A549 (cell line): ENCODE data around the gene CDC40. TPM values are rescaled to one million over a fixed set of nuclear protein-coding genes. Genes with fewer than 3 reads are reported as not detected.

Source experiments
- ATAC-seq, 2 experiments: fragments of 200-7000 bp in 1 of 2; fragments of >200 bp in 1 of 2; cut with Nextera tagmentation in 1 of 2; cut with Tn5 transposase in 1 of 2; 3 replicates each; pipeline versions ENCODE4 v1.8.0 to v1.9.1; 2018 to 2020; ENCODE audit warnings: mild to moderate bottlenecking in 1 of 2, moderate library complexity in 1 of 2
- CTCF ChIA-PET: fragments of 300-600 bp; sonication (Branson Sonifier 250); formaldehyde crosslinking; extraction: SDS; loops from one replicate; lab custom pipeline; 2021; ENCODE audit warnings: antibody characterized with exemption, inconsistent platforms; lab: Yijun Ruan, JAX
- POLR2A ChIA-PET: fragments of 350-600 bp; formaldehyde crosslinking; extraction: SDS; loops from one replicate; lab custom pipeline; 2021; ENCODE audit warnings: antibody characterized with exemption, inconsistent platforms; lab: Yijun Ruan, JAX
- DNase-seq, 2 experiments: peaks; one replicate each; pipeline versions ENCODE4 v3.0.0 to v3.0.0-alpha.2; 2011 to 2016; ENCODE audit warnings: low read depth in 1 of 2, low spot score in 1 of 2
- FAIRE-seq: peaks from 2 replicates; lab custom pipeline; 2011; peaks lifted over from hg19 to GRCh38; lab: Jason Lieb, UNC
- H3K27ac ChIP-seq, 2 experiments: fragments of >200 bp; sonication (Bioruptor Twin); formaldehyde crosslinking; 3 replicates each; pipeline ENCODE4 v1.5.1; 2016 to 2017
- H3K4me1 ChIP-seq: fragments of >200 bp; sonication (Bioruptor Twin); formaldehyde crosslinking; 3 replicates; pipeline ENCODE4 v1.6.1; 2016
- H3K4me2 ChIP-seq: fragments of >200 bp; sonication (Bioruptor Twin); formaldehyde crosslinking; 3 replicates; pipeline ENCODE4 v1.6.1; 2016
- H3K4me3 ChIP-seq: fragments of >200 bp; sonication (Bioruptor Twin); formaldehyde crosslinking; 3 replicates; pipeline ENCODE4 v1.5.1; 2016
- H3K9me3 ChIP-seq: fragments of >200 bp; sonication (Bioruptor Twin); formaldehyde crosslinking; 3 replicates; pipeline ENCODE4 v1.6.1; 2016
- BCL3 ChIP-seq: fragments of >200 bp; sonication (Bioruptor Twin); formaldehyde crosslinking; IDR thresholded peaks from 3 replicates; pipeline ENCODE4 v1.6.1; 2016
- CBX2 ChIP-seq: fragments of 200-600 bp; sonication (generic); IDR thresholded peaks from 2 replicates; pipeline ENCODE4 v1.6.1; 2016; ENCODE audit warnings: low read depth, mild to moderate bottlenecking, borderline replicate concordance
- CBX8 ChIP-seq: fragments of 200-600 bp; sonication (generic); IDR thresholded peaks from 2 replicates; pipeline ENCODE4 v1.6.1; 2016
- CHD4 ChIP-seq: fragments of 200-600 bp; sonication (generic); IDR thresholded peaks from 2 replicates; pipeline ENCODE4 v1.6.1; 2016; ENCODE audit warnings: antibody characterized with exemption, mild to moderate bottlenecking, borderline replicate concordance
- CTCF ChIP-seq: fragments of >200 bp; sonication (Bioruptor Twin); formaldehyde crosslinking; IDR thresholded peaks from 3 replicates; pipeline ENCODE4 v1.5.1; 2016
- EHF ChIP-seq: fragments of 250-450 bp; sonication (Bioruptor Pico); IDR thresholded peaks from 2 replicates; pipeline ENCODE4 v1.5.0; 2020; ENCODE audit warnings: mild to moderate bottlenecking
- HES2 ChIP-seq: fragments of >200 bp; sonication (Bioruptor Twin); formaldehyde crosslinking; IDR thresholded peaks from 2 replicates; pipeline ENCODE4 v1.6.1; 2016
- HEYL ChIP-seq: fragments of 250-450 bp; sonication (Bioruptor Pico); IDR thresholded peaks from 2 replicates; pipeline ENCODE4 v1.8.0; 2021; ENCODE audit warnings: mild to moderate bottlenecking, moderate library complexity
- HOXA7 ChIP-seq: fragments of 250-450 bp; sonication (Bioruptor Pico); IDR thresholded peaks from 2 replicates; pipeline ENCODE4 v1.5.0; 2020; ENCODE audit warnings: mild to moderate bottlenecking, moderate library complexity
- HOXB13 ChIP-seq: fragments of 250-450 bp; sonication (Bioruptor Pico); IDR thresholded peaks from 2 replicates; pipeline ENCODE4 v1.5.0; 2020; ENCODE audit warnings: low read depth, mild to moderate bottlenecking, moderate library complexity
- HOXB5 ChIP-seq: fragments of 250-450 bp; sonication (Bioruptor Pico); IDR thresholded peaks from 2 replicates; pipeline ENCODE4 v1.5.0; 2020; ENCODE audit warnings: mild to moderate bottlenecking, moderate library complexity
- JUN ChIP-seq, 2 experiments: fragments of >200 bp; sonication (Bioruptor Twin); formaldehyde crosslinking; IDR thresholded peaks; 2 replicates in 1 of 2; 3 replicates in 1 of 2; pipeline ENCODE4 v1.6.1; 2016 to 2017
- JUNB ChIP-seq: fragments of >200 bp; sonication (Bioruptor Twin); formaldehyde crosslinking; IDR thresholded peaks from 2 replicates; pipeline ENCODE4 v1.6.1; 2016
- KDM1A ChIP-seq: fragments of 200-600 bp; sonication (generic); IDR thresholded peaks from 2 replicates; pipeline ENCODE4 v1.6.1; 2016; ENCODE audit warnings: low read depth, mild to moderate bottlenecking
- KDM5A ChIP-seq: fragments of 200-600 bp; sonication (generic); IDR thresholded peaks from 2 replicates; pipeline ENCODE4 v1.6.1; 2016; ENCODE audit warnings: antibody characterized with exemption, mild to moderate bottlenecking
- MAFK ChIP-seq: fragments of 450-650 bp; IDR thresholded peaks from 2 replicates; pipeline ENCODE4 v1.6.1; 2014; ENCODE audit not compliant: partially characterized antibody
- MAZ ChIP-seq: fragments of 150-350 bp; IDR thresholded peaks from 2 replicates; pipeline ENCODE4 v1.6.1; 2014; ENCODE audit warnings: antibody characterized with exemption, low read depth, low read length, borderline replicate concordance
- NPAS2 ChIP-seq: fragments of 250-450 bp; sonication (Bioruptor Pico); IDR thresholded peaks from 2 replicates; pipeline ENCODE4 v1.8.0; 2022; ENCODE audit warnings: mild to moderate bottlenecking, moderate library complexity, borderline replicate concordance
- PHF8 ChIP-seq: fragments of 200-600 bp; sonication (generic); IDR thresholded peaks from 2 replicates; pipeline ENCODE4 v1.6.1; 2016; ENCODE audit warnings: low read depth, mild to moderate bottlenecking, antibody characterized with exemption, moderate library complexity, borderline replicate concordance
- POLR2A ChIP-seq: IDR thresholded peaks from 2 replicates; pipeline ENCODE4 v1.6.1; 2012; ENCODE audit warnings: mild to moderate bottlenecking, low read length
- RAD21 ChIP-seq, 2 experiments: fragments of >200 bp in 1 of 2; sonication (Bioruptor Twin) in 1 of 2; formaldehyde crosslinking in 1 of 2; IDR thresholded peaks in 1 of 2; conservative IDR thresholded peaks in 1 of 2; 2 replicates in 1 of 2; 3 replicates in 1 of 2; pipeline ENCODE4 v1.6.1; 2012 to 2018; ENCODE audit warnings: inconsistent platforms in 1 of 2
- RARB ChIP-seq: fragments of 250-450 bp; sonication (Bioruptor Pico); IDR thresholded peaks from 2 replicates; pipeline ENCODE4 v1.8.0; 2021; ENCODE audit warnings: mild to moderate bottlenecking, moderate library complexity
- RCOR1 ChIP-seq: fragments of 150-350 bp; IDR thresholded peaks from 2 replicates; pipeline ENCODE4 v1.6.1; 2014; ENCODE audit warnings: antibody characterized with exemption, low read length, low read depth
- RFX5 ChIP-seq: fragments of 450-650 bp; IDR thresholded peaks from 2 replicates; pipeline ENCODE4 v1.7.1; 2014; ENCODE audit warnings: antibody characterized with exemption, mild to moderate bottlenecking, moderate library complexity
- SMC3 ChIP-seq: fragments of >200 bp; sonication (Bioruptor Twin); formaldehyde crosslinking; IDR thresholded peaks from 3 replicates; pipeline ENCODE4 v1.6.1; 2018; ENCODE audit warnings: inconsistent platforms
- SREBF2 ChIP-seq: fragments of 450-650 bp; IDR thresholded peaks from 2 replicates; pipeline ENCODE4 v1.6.1; 2014; ENCODE audit warnings: mild to moderate bottlenecking, moderate library complexity
- TFCP2L1 ChIP-seq: fragments of 250-450 bp; sonication (Bioruptor Pico); IDR thresholded peaks from 2 replicates; pipeline ENCODE4 v1.5.0; 2021; ENCODE audit warnings: mild to moderate bottlenecking
- ZC3H11A ChIP-seq: fragments of 450-650 bp; IDR thresholded peaks from 2 replicates; pipeline ENCODE4 v1.6.1; 2014; ENCODE audit warnings: antibody characterized with exemption, mild to moderate bottlenecking
- ZNF302 ChIP-seq: fragments of 250-450 bp; sonication (Bioruptor Pico); IDR thresholded peaks from 2 replicates; pipeline ENCODE4 v1.9.0; 2021; ENCODE audit warnings: inconsistent platforms, mild to moderate bottlenecking, moderate library complexity
- WGBS: methylation state at CpG from one replicate; pipeline ENCODE4 v1.1.6; 2017; ENCODE audit errors: missing lambda C conversion rate; 5-methylcytosine and 5-hydroxymethylcytosine counted together
- polyA plus RNA-seq, 4 experiments: library from polyadenylated mRNA; depleted of rRNA in 3 of 4; stranded (reverse); fragments of >200 nt; fragmentation: RNase III in 1 of 4; extraction: RNeasy Plus Mini Kit Qiagen cat#74134 plus additional on column Dnase treatment in 1 of 4; gene quantifications; 2 replicates in 3 of 4; 3 replicates in 1 of 4; pipeline ENCODE4 v1.2.3, GENCODE V29; 2011 to 2017

Gene CDC40
- polyA plus RNA-seq, 2 of the 4 experiments (the other 2 are of a cell fraction) = 11.6 to 22.2 TPM

- 26% methylated on average over 3 of the region's 3 CpGs for WGBS
- no peak overlapping the region for H3K4me3 ChIP-seq
- no peak overlapping the region for H3K4me2 ChIP-seq
- DNase-seq = no peak
- H3K4me1 ChIP-seq = no peaks in the 10 kb centered on the region
- ChIA-PET CTCF (no interaction called here), POLR2A (no interaction called here)
- H3K9me3 ChIP-seq = no peaks in the 10 kb centered on the region
- ATAC-seq = no peak
- TF ChIP-seq HEYL (CRISPR knock-in tag) (no peak), HOXB13 (CRISPR knock-in tag) (no peak), HES2 (no peak), HOXB5 (CRISPR knock-in tag) (no peak), RCOR1 (no peak), TFCP2L1 (CRISPR knock-in tag) (no peak), JUNB (no peak), RAD21 (conservative IDR thresholded peaks at IDR 0.05 in 1 of 2, IDR thresholded peaks at IDR 0.05 in 1 of 2) (no peak)
- H3K27ac ChIP-seq = no peak overlapping the region
- FAIRE-seq = no peak
These were observed 85.0 kb downstream of the CDC40 start for GRCh38 chr6:110265273-110265672.

- Histone ChIP-seq H3K4me3 (no peak overlapping the region), H3K9me3 (no peaks in the 10 kb centered on the region), H3K4me1 (no peaks in the 10 kb centered on the region), H3K27ac (no peak overlapping the region), H3K4me2 (no peak overlapping the region)
- DNase-seq (no peak), ATAC-seq (no peak), FAIRE-seq (no peak)
- POLR2A ChIA-PET = no interaction called here
- CTCF ChIA-PET = interaction anchor here (0.6 to 0.9 kb wide), 2 partner anchors 10 to 136 kb away, joined by 3 read pairs; no protein-coding TSS in a partner anchor
- TF ChIP-seq RARB (CRISPR knock-in tag) = no peak
- no peak for TF ChIP-seq RFX5
- no peak for TF ChIP-seq MAFK
- TF ChIP-seq HEYL (CRISPR knock-in tag) = no peak
- no peak for TF ChIP-seq CBX2
- TF ChIP-seq KDM1A = no peak
- no peak for TF ChIP-seq HOXA7 (CRISPR knock-in tag)
- no peak for TF ChIP-seq BCL3
- TF ChIP-seq ZNF302 (CRISPR knock-in tag) = no peak
- TF ChIP-seq EHF (CRISPR knock-in tag) = no peak
- TF ChIP-seq CTCF = no peak
- no peak for TF ChIP-seq CBX8
- no peak for TF ChIP-seq SMC3
- no peak for TF ChIP-seq NPAS2 (CRISPR knock-in tag)
These were observed 86.8 kb downstream of the CDC40 start for GRCh38 chr6:110266996-110267395.

- ATAC-seq = no peak
These were observed 89.4 kb downstream of the CDC40 start for GRCh38 chr6:110269623-110270022.

More at GRCh38 chr6:110269623-110270022, 89.4 kb downstream of the CDC40 start:
- no peaks in the 10 kb centered on the region for H3K9me3 ChIP-seq
- H3K4me2 ChIP-seq = no peak overlapping the region
- H3K4me3 ChIP-seq = no peak overlapping the region
- DNase-seq = no peak
- WGBS = 27% methylated on average over 2 of the region's 2 CpGs
- no peak overlapping the region for H3K27ac ChIP-seq
- no peak for FAIRE-seq
- TF ChIP-seq CTCF = no peak
- TF ChIP-seq POLR2A = no peak
- no peak for TF ChIP-seq CHD4
- no peak for TF ChIP-seq KDM5A
- no peak for TF ChIP-seq SREBF2
- TF ChIP-seq HEYL (CRISPR knock-in tag) = no peak
- no peak for TF ChIP-seq HES2
- TF ChIP-seq JUNB = no peak
- TF ChIP-seq HOXB5 (CRISPR knock-in tag) = no peak
- TF ChIP-seq PHF8 = no peak
- TF ChIP-seq CBX8 = no peak
- TF ChIP-seq ZC3H11A = no peak
- TF ChIP-seq JUN (IDR thresholded peaks at IDR 0.05) = no peak
- TF ChIP-seq ZNF302 (CRISPR knock-in tag) = no peak
- no peak for TF ChIP-seq MAZ
- ChIA-PET CTCF (interaction anchor here (0.6 kb wide), 1 partner anchor 61 kb away, joined by 3 read pairs; no protein-coding TSS in a partner anchor), POLR2A (no interaction called here)
- H3K4me1 ChIP-seq = no peaks in the 10 kb centered on the region
